ENCODE results near the gene SLC7A9.

The SLC7A9 gene

DNA sequence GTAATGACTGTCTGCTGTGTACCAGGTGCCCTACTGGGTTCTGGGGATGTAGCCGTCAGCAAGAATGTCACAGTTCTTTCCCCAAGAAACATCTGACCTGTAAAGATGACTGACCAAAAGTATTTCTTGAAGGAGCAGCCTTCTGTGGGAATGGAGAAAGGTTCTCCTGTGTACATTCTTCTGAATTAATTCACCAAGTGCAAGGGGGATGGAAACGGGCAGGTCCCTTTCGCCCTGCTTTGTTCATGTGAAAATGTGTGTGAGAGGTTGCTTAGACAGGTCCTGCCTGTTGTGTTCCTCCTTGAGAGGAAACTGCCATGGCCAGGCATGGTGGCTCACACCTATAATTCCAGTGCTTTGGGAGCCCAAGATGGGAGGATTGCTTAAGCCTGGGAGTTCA, 57.0 kb downstream of the SLC7A9 start:
- Histone ChIP-seq H4K20me1 (ENCODE audit: insufficient read depth, low read length) (no peaks in the 10 kb centered on the region), H3K4me1 (ENCODE audit: low read length) (peaks cover 7% of the 10 kb centered on the region; the same call in 1 of the 2 replicates), H3K79me2 (ENCODE audit: low read length) (no peaks in the 10 kb centered on the region), H3K9ac (ENCODE audit: low read length) (no peak overlapping the region), H2AFZ (ENCODE audit: low read depth, low read length) (no peak overlapping the region), H3K4me2 (ENCODE audit: low read length) (no peak overlapping the region), H3K9me3 (ENCODE audit: insufficient read depth, low read length) (no peaks in the 10 kb centered on the region), H3K4me3 (ENCODE audit: low read length) (no peak overlapping the region), H3K27ac (ENCODE audit: low read length) (no peak overlapping the region), H3K27me3 (ENCODE audit: low read depth, low read length) (peaks cover 13% of the 10 kb centered on the region), H3K36me3 (replicated peaks; ENCODE audit: low read depth, low read length) (no peaks in the 10 kb centered on the region)
- no peak for TF ChIP-seq EZH2phosphoT487 (IDR thresholded peaks at IDR 0.05; ENCODE audit: low read depth)
- TF ChIP-seq, protein P1, sequence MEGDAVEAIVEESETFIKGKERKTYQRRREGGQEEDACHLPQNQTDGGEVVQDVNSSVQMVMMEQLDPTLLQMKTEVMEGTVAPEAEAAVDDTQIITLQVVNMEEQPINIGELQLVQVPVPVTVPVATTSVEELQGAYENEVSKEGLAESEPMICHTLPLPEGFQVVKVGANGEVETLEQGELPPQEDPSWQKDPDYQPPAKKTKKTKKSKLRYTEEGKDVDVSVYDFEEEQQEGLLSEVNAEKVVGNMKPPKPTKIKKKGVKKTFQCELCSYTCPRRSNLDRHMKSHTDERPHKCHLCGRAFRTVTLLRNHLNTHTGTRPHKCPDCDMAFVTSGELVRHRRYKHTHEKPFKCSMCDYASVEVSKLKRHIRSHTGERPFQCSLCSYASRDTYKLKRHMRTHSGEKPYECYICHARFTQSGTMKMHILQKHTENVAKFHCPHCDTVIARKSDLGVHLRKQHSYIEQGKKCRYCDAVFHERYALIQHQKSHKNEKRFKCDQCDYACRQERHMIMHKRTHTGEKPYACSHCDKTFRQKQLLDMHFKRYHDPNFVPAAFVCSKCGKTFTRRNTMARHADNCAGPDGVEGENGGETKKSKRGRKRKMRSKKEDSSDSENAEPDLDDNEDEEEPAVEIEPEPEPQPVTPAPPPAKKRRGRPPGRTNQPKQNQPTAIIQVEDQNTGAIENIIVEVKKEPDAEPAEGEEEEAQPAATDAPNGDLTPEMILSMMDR (IDR thresholded peaks at IDR 0.05; ENCODE audit: low read depth, low read length): no peak

DNA sequence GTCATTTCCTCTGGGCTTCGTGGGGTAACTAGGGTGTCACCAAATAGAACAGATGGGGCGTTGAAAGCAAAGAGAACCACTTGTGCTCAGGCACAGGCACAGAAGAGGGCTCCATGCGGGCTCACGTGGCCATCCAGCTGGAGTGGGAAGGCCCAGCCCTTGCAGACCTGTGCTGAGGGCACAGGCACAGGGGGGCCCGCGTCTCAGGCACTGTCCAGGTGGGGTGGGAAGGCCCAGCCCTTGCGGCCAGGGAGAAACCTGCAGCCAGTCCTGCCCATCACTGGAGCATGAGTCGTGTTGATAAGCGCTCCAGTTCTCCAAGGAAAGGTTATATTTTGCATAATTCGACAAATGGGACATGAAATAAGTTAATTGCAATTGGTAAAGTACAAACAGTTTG, 57.5 kb downstream of the SLC7A9 start:
- Histone ChIP-seq H3K4me3 (ENCODE audit: low read length) (no peak overlapping the region), H3K36me3 (replicated peaks; ENCODE audit: low read depth, low read length) (no peaks in the 10 kb centered on the region), H2AFZ (ENCODE audit: low read depth, low read length) (no peak overlapping the region), H3K4me1 (ENCODE audit: low read length) (peaks cover 7% of the 10 kb centered on the region; the same call in 1 of the 2 replicates), H3K9me3 (ENCODE audit: insufficient read depth, low read length) (no peaks in the 10 kb centered on the region), H4K20me1 (ENCODE audit: insufficient read depth, low read length) (no peaks in the 10 kb centered on the region), H3K27ac (ENCODE audit: low read length) (no peak overlapping the region), H3K4me2 (ENCODE audit: low read length) (no peak overlapping the region), H3K27me3 (ENCODE audit: low read depth, low read length) (peaks cover 12% of the 10 kb centered on the region), H3K9ac (ENCODE audit: low read length) (no peak overlapping the region), H3K79me2 (ENCODE audit: low read length) (no peaks in the 10 kb centered on the region)
- TF ChIP-seq, protein P1 (IDR thresholded peaks at IDR 0.05; ENCODE audit: low read depth, low read length): no peak
- no peak for TF ChIP-seq EZH2phosphoT487 (IDR thresholded peaks at IDR 0.05; ENCODE audit: low read depth)

DNA sequence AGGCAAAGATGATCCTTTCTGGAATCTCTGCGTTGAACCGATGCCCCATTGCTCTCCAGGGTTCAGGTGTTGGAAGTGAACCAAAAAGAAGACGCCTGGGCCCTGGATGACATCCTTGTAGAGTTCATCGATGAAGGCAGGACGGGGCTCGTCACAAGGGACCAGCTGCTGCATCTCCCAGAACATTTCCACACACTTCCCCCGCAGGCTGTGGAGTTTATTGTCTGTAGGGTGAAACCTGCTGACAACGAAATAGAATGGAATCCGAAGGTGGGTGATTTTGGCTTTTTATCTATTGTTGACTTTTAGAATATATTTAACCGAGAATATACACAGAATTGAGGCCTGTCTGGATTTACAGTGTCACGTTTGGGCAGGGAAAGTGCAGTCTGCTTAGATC, 58.4 kb downstream of the SLC7A9 start:
- Histone ChIP-seq H3K36me3 (replicated peaks; ENCODE audit: low read depth, low read length) (no peaks in the 10 kb centered on the region), H3K27ac (ENCODE audit: low read length) (no peak overlapping the region), H2AFZ (ENCODE audit: low read depth, low read length) (no peak overlapping the region), H3K9me3 (ENCODE audit: insufficient read depth, low read length) (no peaks in the 10 kb centered on the region), H3K4me3 (ENCODE audit: low read length) (no peak overlapping the region), H3K79me2 (ENCODE audit: low read length) (no peaks in the 10 kb centered on the region), H4K20me1 (ENCODE audit: insufficient read depth, low read length) (no peaks in the 10 kb centered on the region), H3K4me2 (ENCODE audit: low read length) (no peak overlapping the region), H3K4me1 (ENCODE audit: low read length) (peaks cover 7% of the 10 kb centered on the region; the same call in 1 of the 2 replicates), H3K27me3 (ENCODE audit: low read depth, low read length) (peaks cover 7% of the 10 kb centered on the region), H3K9ac (ENCODE audit: low read length) (no peak overlapping the region)
- no peak for TF ChIP-seq EZH2phosphoT487 (IDR thresholded peaks at IDR 0.05; ENCODE audit: low read depth)
- TF ChIP-seq, protein P1 (IDR thresholded peaks at IDR 0.05; ENCODE audit: low read depth, low read length): no peak

DNA sequence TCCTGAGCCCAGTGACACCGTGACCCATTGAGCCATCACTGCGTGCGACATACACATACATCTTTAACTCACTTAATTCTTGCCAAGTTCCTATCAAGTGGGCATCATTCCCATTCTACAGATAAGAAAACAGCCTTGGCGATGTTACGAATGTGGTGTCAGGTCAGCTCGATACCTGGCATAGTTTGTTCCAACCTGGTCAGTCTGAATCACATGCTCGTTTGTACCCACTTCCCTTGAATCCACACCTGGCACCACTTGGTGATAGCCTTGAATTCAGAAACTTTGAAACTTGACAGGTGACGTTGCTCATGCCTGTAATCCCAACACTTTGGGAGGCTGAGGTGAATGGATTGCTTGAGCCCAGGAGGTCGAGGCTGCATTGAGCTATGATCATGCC, 59.1 kb downstream of the SLC7A9 start:
- H3K27me3 ChIP-seq (ENCODE audit: low read depth, low read length): peaks cover 6% of the 10 kb centered on the region
- no peak overlapping the region for H3K4me3 ChIP-seq (ENCODE audit: low read length)
- H3K9ac ChIP-seq (ENCODE audit: low read length): no peak overlapping the region
- TF ChIP-seq, protein P1 (IDR thresholded peaks at IDR 0.05; ENCODE audit: low read depth, low read length): no peak
- no peak for TF ChIP-seq EZH2phosphoT487 (IDR thresholded peaks at IDR 0.05; ENCODE audit: low read depth)
- no peak overlapping the region for H2AFZ ChIP-seq (ENCODE audit: low read depth, low read length)
- H4K20me1 ChIP-seq (ENCODE audit: insufficient read depth, low read length): no peaks in the 10 kb centered on the region
- no peak overlapping the region for H3K27ac ChIP-seq (ENCODE audit: low read length)
- no peaks in the 10 kb centered on the region for H3K9me3 ChIP-seq (ENCODE audit: insufficient read depth, low read length)
- peaks cover 7% of the 10 kb centered on the region; the same call in 1 of the 2 replicates for H3K4me1 ChIP-seq (ENCODE audit: low read length)
- no peaks in the 10 kb centered on the region for H3K36me3 ChIP-seq (replicated peaks; ENCODE audit: low read depth, low read length)
- H3K4me2 ChIP-seq (ENCODE audit: low read length): no peak overlapping the region
- no peaks in the 10 kb centered on the region for H3K79me2 ChIP-seq (ENCODE audit: low read length)

Measured in OCI-LY3 (cell line).